ENCODE data around the gene PLCB3.
A peak's percentile ranks its signal among the peaks of the same experiment; 100 is the strongest.

The PLCB3 gene

GRCh38 chr11:64275031-64275800, 23.9 kb downstream of the PLCB3 start:
- Histone ChIP-seq H4K20me1 (ENCODE audit: insufficient read depth, low read length) (no peaks in the 10 kb centered on the region), H3K36me3 (replicated peaks; ENCODE audit: low read depth, low read length) (peaks cover 12% of the 10 kb centered on the region), H3K27ac (ENCODE audit: low read length) (no peak overlapping the region), H2AFZ (ENCODE audit: low read depth, low read length) (no peak overlapping the region), H3K9me3 (ENCODE audit: insufficient read depth, low read length) (no peaks in the 10 kb centered on the region), H3K27me3 (ENCODE audit: low read depth, low read length) (no peaks in the 10 kb centered on the region), H3K79me2 (ENCODE audit: low read length) (peaks cover 13% of the 10 kb centered on the region), H3K4me2 (ENCODE audit: low read length) (peak overlapping the region; percentile 5; the same call in 1 of the 2 replicates), H3K4me3 (ENCODE audit: low read length) (no peak overlapping the region), H3K4me1 (ENCODE audit: low read length) (peaks cover 21% of the 10 kb centered on the region; the same call in 1 of the 2 replicates), H3K9ac (ENCODE audit: low read length) (no peak overlapping the region)
- no peak for TF ChIP-seq CTCF (IDR thresholded peaks at IDR 0.05; ENCODE audit: low read depth, low read length)
- TF ChIP-seq EZH2phosphoT487 (IDR thresholded peaks at IDR 0.05; ENCODE audit: low read depth), result no peak

- Histone ChIP-seq H4K20me1 (ENCODE audit: insufficient read depth, low read length) (no peaks in the 10 kb centered on the region), H3K9me3 (ENCODE audit: insufficient read depth, low read length) (no peaks in the 10 kb centered on the region), H3K27me3 (ENCODE audit: low read depth, low read length) (no peaks in the 10 kb centered on the region), H3K79me2 (ENCODE audit: low read length) (peaks cover 13% of the 10 kb centered on the region), H3K27ac (ENCODE audit: low read length) (no peak overlapping the region), H3K4me3 (ENCODE audit: low read length) (no peak overlapping the region), H3K4me1 (ENCODE audit: low read length) (peaks cover 21% of the 10 kb centered on the region; the same call in 1 of the 2 replicates), H3K36me3 (replicated peaks; ENCODE audit: low read depth, low read length) (peaks cover 12% of the 10 kb centered on the region), H3K9ac (ENCODE audit: low read length) (no peak overlapping the region), H2AFZ (ENCODE audit: low read depth, low read length) (no peak overlapping the region), H3K4me2 (ENCODE audit: low read length) (no peak overlapping the region)
- TF ChIP-seq CTCF (IDR thresholded peaks at IDR 0.05; ENCODE audit: low read depth, low read length), result no peak
- TF ChIP-seq EZH2phosphoT487 (IDR thresholded peaks at IDR 0.05; ENCODE audit: low read depth), result no peak
Observed at GRCh38 chr11:64275841-64276240, 24.5 kb downstream of the PLCB3 start.

- no peaks in the 10 kb centered on the region for H4K20me1 ChIP-seq (ENCODE audit: insufficient read depth, low read length)
- H3K36me3 ChIP-seq (replicated peaks; ENCODE audit: low read depth, low read length), result peaks cover 12% of the 10 kb centered on the region
- H3K4me3 ChIP-seq (ENCODE audit: low read length), result no peak overlapping the region
- H3K79me2 ChIP-seq (ENCODE audit: low read length), result peaks cover 9% of the 10 kb centered on the region
- H3K9ac ChIP-seq (ENCODE audit: low read length), result no peak overlapping the region
- no peak overlapping the region for H3K27ac ChIP-seq (ENCODE audit: low read length)
- no peak overlapping the region for H2AFZ ChIP-seq (ENCODE audit: low read depth, low read length)
- no peaks in the 10 kb centered on the region for H3K27me3 ChIP-seq (ENCODE audit: low read depth, low read length)
- no peak overlapping the region for H3K4me2 ChIP-seq (ENCODE audit: low read length)
- no peak for TF ChIP-seq EZH2phosphoT487 (IDR thresholded peaks at IDR 0.05; ENCODE audit: low read depth)
- TF ChIP-seq CTCF (IDR thresholded peaks at IDR 0.05; ENCODE audit: low read depth, low read length), result no peak
- peaks cover 19% of the 10 kb centered on the region; the same call in 1 of the 2 replicates for H3K4me1 ChIP-seq (ENCODE audit: low read length)
- H3K9me3 ChIP-seq (ENCODE audit: insufficient read depth, low read length), result no peaks in the 10 kb centered on the region
Observed at GRCh38 chr11:64276653-64277431, 25.5 kb downstream of the PLCB3 start.

- Histone ChIP-seq H2AFZ (ENCODE audit: low read depth, low read length) (no peak overlapping the region), H3K4me1 (ENCODE audit: low read length) (peaks cover 13% of the 10 kb centered on the region; the same call in 1 of the 2 replicates), H3K4me2 (ENCODE audit: low read length) (no peak overlapping the region), H3K27me3 (ENCODE audit: low read depth, low read length) (no peaks in the 10 kb centered on the region), H3K9me3 (ENCODE audit: insufficient read depth, low read length) (no peaks in the 10 kb centered on the region), H4K20me1 (ENCODE audit: insufficient read depth, low read length) (no peaks in the 10 kb centered on the region), H3K79me2 (ENCODE audit: low read length) (peaks cover 5% of the 10 kb centered on the region; the same call in 1 of the 2 replicates), H3K4me3 (ENCODE audit: low read length) (no peak overlapping the region), H3K36me3 (replicated peaks; ENCODE audit: low read depth, low read length) (peaks cover 18% of the 10 kb centered on the region), H3K9ac (ENCODE audit: low read length) (no peak overlapping the region), H3K27ac (ENCODE audit: low read length) (no peak overlapping the region)
- TF ChIP-seq EZH2phosphoT487 (IDR thresholded peaks at IDR 0.05; ENCODE audit: low read depth), result no peak
- no peak for TF ChIP-seq CTCF (IDR thresholded peaks at IDR 0.05; ENCODE audit: low read depth, low read length)
Observed at GRCh38 chr11:64278576-64279190, 27.4 kb downstream of the PLCB3 start.

All from OCI-LY3 (cell line).